HEK293 (cell line): ENCODE measurements around the gene EMP3.

Experiments
- CTCF ChIA-PET: fragments of 350-600 bp; formaldehyde crosslinking; extraction: SDS; loops from one replicate; lab custom pipeline; 2021; ENCODE audit warnings: antibody characterized with exemption; lab: Yijun Ruan, JAX
- POLR2A ChIA-PET: fragments of 300-600 bp; formaldehyde crosslinking; extraction: SDS; loops from one replicate; lab custom pipeline; 2020; ENCODE audit warnings: antibody characterized with exemption, inconsistent platforms; lab: Yijun Ruan, JAX
- H3K27ac ChIP-seq: fragments of 200-500 bp; sonication (Bioruptor generic); 2 replicates; pipeline ENCODE4 v1.5.1; 2014; ENCODE audit warnings: low read depth, low read length, control low read depth, inconsistent platforms; ENCODE audit errors: extremely low read depth
- H3K36me3 ChIP-seq, 2 experiments: fragments of 200-500 bp in 1 of 2; sonication (Bioruptor generic) in 1 of 2; 1 replicate in 1 of 2; 2 replicates in 1 of 2; pipeline ENCODE4 v1.5.1; 2014 to 2017; ENCODE audit warnings: inconsistent platforms in 2 of 2, low read length in 2 of 2; ENCODE audit not compliant: control insufficient read depth in 2 of 2, insufficient read depth in 1 of 2
- H3K4me1 ChIP-seq: fragments of 200-500 bp; sonication (Bioruptor generic); 2 replicates; pipeline ENCODE4 v1.5.1; 2014; ENCODE audit warnings: mild to moderate bottlenecking, low read length, inconsistent platforms; ENCODE audit not compliant: control insufficient read depth, insufficient read depth
- H3K4me3 ChIP-seq: 2 replicates; pipeline ENCODE4 v1.5.1; 2011; ENCODE audit warnings: low read depth, mild to moderate bottlenecking, control low read depth, low read length, moderate library complexity
- H3K9me3 ChIP-seq: fragments of 200-500 bp; sonication (Bioruptor generic); 2 replicates; pipeline ENCODE4 v1.5.1; 2014; ENCODE audit warnings: low read depth, low read length, inconsistent platforms; ENCODE audit not compliant: control insufficient read depth, insufficient read depth
- KLF9 ChIP-seq: fragments of 450-650 bp; formaldehyde crosslinking; IDR thresholded peaks from 2 replicates; pipeline ENCODE4 v1.5.1; 2016; ENCODE audit warnings: missing biosample characterization, missing genetic modification characterization, low read depth
- MZF1 ChIP-seq: fragments of 450-650 bp; formaldehyde crosslinking; IDR thresholded peaks from 2 replicates; pipeline ENCODE4 v1.5.1; 2017; ENCODE audit warnings: missing biosample characterization, missing genetic modification characterization, borderline replicate concordance
- PRDM6 ChIP-seq: fragments of 450-650 bp; formaldehyde crosslinking; IDR thresholded peaks from 2 replicates; pipeline ENCODE4 v1.5.1; 2017; ENCODE audit warnings: missing biosample characterization, missing genetic modification characterization
- REST ChIP-seq: fragments of 450-650 bp; formaldehyde crosslinking; IDR thresholded peaks from 2 replicates; pipeline ENCODE4 v1.5.1; 2016; ENCODE audit warnings: missing biosample characterization, missing genetic modification characterization
- SALL2 ChIP-seq: fragments of 450-650 bp; formaldehyde crosslinking; IDR thresholded peaks from 2 replicates; pipeline ENCODE4 v1.5.0; 2017; ENCODE audit warnings: missing biosample characterization, mild to moderate bottlenecking, missing genetic modification characterization, borderline replicate concordance
- SCRT2 ChIP-seq: fragments of 450-650 bp; formaldehyde crosslinking; IDR thresholded peaks from 2 replicates; pipeline ENCODE4 v1.5.1; 2016; ENCODE audit warnings: missing biosample characterization, missing genetic modification characterization
- TRIM28 ChIP-seq: IDR thresholded peaks from 2 replicates; pipeline ENCODE4 v1.6.1; 2011; ENCODE audit warnings: low read length, control low read depth, borderline replicate concordance
- ZBTB48 ChIP-seq: fragments of 450-650 bp; formaldehyde crosslinking; IDR thresholded peaks from 2 replicates; pipeline ENCODE4 v1.5.1; 2016; ENCODE audit warnings: missing biosample characterization, missing genetic modification characterization
- ZFP3 ChIP-seq: fragments of 450-650 bp; formaldehyde crosslinking; IDR thresholded peaks from 2 replicates; pipeline ENCODE4 v1.5.1; 2016; ENCODE audit warnings: low read depth, missing biosample characterization, missing genetic modification characterization
- ZIC2 ChIP-seq: fragments of 450-650 bp; formaldehyde crosslinking; IDR thresholded peaks from 2 replicates; pipeline ENCODE4 v1.5.1; 2016; ENCODE audit warnings: missing biosample characterization, missing genetic modification characterization
- ZNF155 ChIP-seq: fragments of 450-650 bp; formaldehyde crosslinking; IDR thresholded peaks from 2 replicates; pipeline ENCODE4 v1.5.1; 2016; ENCODE audit warnings: missing biosample characterization, missing genetic modification characterization
- ZNF19 ChIP-seq: fragments of 450-650 bp; formaldehyde crosslinking; IDR thresholded peaks from 2 replicates; pipeline ENCODE4; 2016; ENCODE audit warnings: missing biosample characterization, missing genetic modification characterization, low read depth
- ZNF266 ChIP-seq: fragments of 450-650 bp; formaldehyde crosslinking; IDR thresholded peaks from 2 replicates; pipeline ENCODE4 v1.5.1; 2016; ENCODE audit warnings: missing biosample characterization, missing genetic modification characterization, low read depth
- ZNF37A ChIP-seq: fragments of 450-650 bp; IDR thresholded peaks from 2 replicates; pipeline ENCODE4 v1.5.1; 2018; ENCODE audit warnings: missing biosample characterization, missing genetic modification characterization
- ZNF416 ChIP-seq: fragments of 450-650 bp; formaldehyde crosslinking; IDR thresholded peaks from 2 replicates; pipeline ENCODE4 v1.5.1; 2016; ENCODE audit warnings: missing biosample characterization, missing genetic modification characterization
- ZNF510 ChIP-seq: fragments of 450-650 bp; formaldehyde crosslinking; IDR thresholded peaks from 2 replicates; pipeline ENCODE4 v1.5.1; 2018; ENCODE audit warnings: mild to moderate bottlenecking, missing genetic modification characterization, missing biosample characterization; ENCODE audit not compliant: insufficient replicate concordance
- ZNF514 ChIP-seq: fragments of 450-650 bp; formaldehyde crosslinking; IDR thresholded peaks from 2 replicates; pipeline ENCODE4 v1.5.1; 2016; ENCODE audit warnings: missing biosample characterization, missing genetic modification characterization
- ZNF521 ChIP-seq: fragments of 450-650 bp; formaldehyde crosslinking; IDR thresholded peaks from 2 replicates; pipeline ENCODE4 v1.5.1; 2017; ENCODE audit warnings: missing biosample characterization, mild to moderate bottlenecking, missing genetic modification characterization
- ZNF623 ChIP-seq: fragments of 450-650 bp; formaldehyde crosslinking; IDR thresholded peaks from 2 replicates; pipeline ENCODE4 v1.5.1; 2016; ENCODE audit warnings: missing biosample characterization, missing genetic modification characterization
- ZNF658 ChIP-seq: fragments of 450-650 bp; formaldehyde crosslinking; IDR thresholded peaks from 2 replicates; pipeline ENCODE4; 2016; ENCODE audit warnings: missing biosample characterization, missing genetic modification characterization
- ZXDB ChIP-seq: fragments of 450-650 bp; formaldehyde crosslinking; IDR thresholded peaks from 2 replicates; pipeline ENCODE4 v1.5.1; 2016; ENCODE audit warnings: missing biosample characterization, missing genetic modification characterization
- TF ChIP-seq, protein P1 (sequence below): fragments of 450-650 bp; formaldehyde crosslinking; IDR thresholded peaks from 2 replicates; pipeline ENCODE4 v1.5.1; 2016; ENCODE audit warnings: missing biosample characterization, missing genetic modification characterization, borderline replicate concordance

The EMP3 gene

DNA sequence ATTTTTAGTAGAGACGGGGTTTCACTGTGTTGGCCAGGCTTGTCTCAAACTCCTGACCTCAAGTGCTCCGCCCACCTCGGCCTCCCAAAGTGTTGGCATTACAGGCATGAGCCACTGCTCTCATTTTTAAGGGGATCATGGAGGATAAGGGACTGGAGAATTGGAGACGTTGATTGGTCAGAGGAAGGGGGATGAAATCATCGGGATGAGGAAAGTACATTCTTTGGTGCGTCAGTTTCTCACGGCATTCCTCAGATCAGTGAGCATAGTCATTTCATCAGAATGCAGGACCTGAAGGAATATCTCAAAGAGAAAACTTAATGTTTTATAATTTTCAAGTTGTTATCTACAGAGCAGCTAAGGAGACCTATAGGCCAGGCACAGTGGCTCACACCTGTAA, 41.4 kb upstream of the EMP3 start:
- H3K27ac ChIP-seq = no peak overlapping the region
- CTCF ChIA-PET = interaction anchor here (0.6 to 1.1 kb wide), 3 partner anchors 12 to 35 kb away, joined by 3 to 4 read pairs (median 4); no protein-coding TSS in a partner anchor
- POLR2A ChIA-PET = no interaction called here
- no peaks in the 10 kb centered on the region for H3K9me3 ChIP-seq
- TF ChIP-seq TRIM28 (no peak), ZNF155 (tag by site-specific recombination) (no peak), SCRT2 (no peak), SALL2 (tag by site-specific recombination) (no peak), MZF1 (tag by site-specific recombination) (no peak), ZNF37A (tag by site-specific recombination) (no peak)
- TF ChIP-seq, all 188 proteins: peak for 0
- no peaks in the 10 kb centered on the region; a peak in 1 of 3 replicates for H3K36me3 ChIP-seq
- no peaks in the 10 kb centered on the region for H3K4me1 ChIP-seq
- no peak overlapping the region for H3K4me3 ChIP-seq

- CTCF ChIA-PET = interaction anchor here (1.1 kb wide), 1 partner anchor 13 kb away, joined by 3 read pairs; no protein-coding TSS in a partner anchor
- Histone ChIP-seq H3K27ac (no peak overlapping the region), H3K36me3 (no peaks in the 10 kb centered on the region; a peak in 1 of 3 replicates), H3K4me3 (no peak overlapping the region), H3K4me1 (no peaks in the 10 kb centered on the region), H3K9me3 (no peaks in the 10 kb centered on the region)
- TF ChIP-seq MZF1 (tag by site-specific recombination) (no peak), ZNF514 (tag by site-specific recombination) (no peak), ZNF416 (tag by site-specific recombination) (no peak), ZNF658 (no peak), REST (no peak), ZNF266 (tag by site-specific recombination) (no peak), ZNF19 (tag by site-specific recombination) (no peak), KLF9 (tag by site-specific recombination) (no peak), ZNF521 (no peak), ZXDB (no peak), ZFP3 (tag by site-specific recombination) (no peak), ZNF623 (tag by site-specific recombination) (no peak), ZIC2 (tag by site-specific recombination) (no peak), ZNF510 (tag by site-specific recombination) (no peak), ZBTB48 (tag by site-specific recombination) (no peak), PRDM6 (tag by site-specific recombination) (no peak)
- TF ChIP-seq, protein P1, sequence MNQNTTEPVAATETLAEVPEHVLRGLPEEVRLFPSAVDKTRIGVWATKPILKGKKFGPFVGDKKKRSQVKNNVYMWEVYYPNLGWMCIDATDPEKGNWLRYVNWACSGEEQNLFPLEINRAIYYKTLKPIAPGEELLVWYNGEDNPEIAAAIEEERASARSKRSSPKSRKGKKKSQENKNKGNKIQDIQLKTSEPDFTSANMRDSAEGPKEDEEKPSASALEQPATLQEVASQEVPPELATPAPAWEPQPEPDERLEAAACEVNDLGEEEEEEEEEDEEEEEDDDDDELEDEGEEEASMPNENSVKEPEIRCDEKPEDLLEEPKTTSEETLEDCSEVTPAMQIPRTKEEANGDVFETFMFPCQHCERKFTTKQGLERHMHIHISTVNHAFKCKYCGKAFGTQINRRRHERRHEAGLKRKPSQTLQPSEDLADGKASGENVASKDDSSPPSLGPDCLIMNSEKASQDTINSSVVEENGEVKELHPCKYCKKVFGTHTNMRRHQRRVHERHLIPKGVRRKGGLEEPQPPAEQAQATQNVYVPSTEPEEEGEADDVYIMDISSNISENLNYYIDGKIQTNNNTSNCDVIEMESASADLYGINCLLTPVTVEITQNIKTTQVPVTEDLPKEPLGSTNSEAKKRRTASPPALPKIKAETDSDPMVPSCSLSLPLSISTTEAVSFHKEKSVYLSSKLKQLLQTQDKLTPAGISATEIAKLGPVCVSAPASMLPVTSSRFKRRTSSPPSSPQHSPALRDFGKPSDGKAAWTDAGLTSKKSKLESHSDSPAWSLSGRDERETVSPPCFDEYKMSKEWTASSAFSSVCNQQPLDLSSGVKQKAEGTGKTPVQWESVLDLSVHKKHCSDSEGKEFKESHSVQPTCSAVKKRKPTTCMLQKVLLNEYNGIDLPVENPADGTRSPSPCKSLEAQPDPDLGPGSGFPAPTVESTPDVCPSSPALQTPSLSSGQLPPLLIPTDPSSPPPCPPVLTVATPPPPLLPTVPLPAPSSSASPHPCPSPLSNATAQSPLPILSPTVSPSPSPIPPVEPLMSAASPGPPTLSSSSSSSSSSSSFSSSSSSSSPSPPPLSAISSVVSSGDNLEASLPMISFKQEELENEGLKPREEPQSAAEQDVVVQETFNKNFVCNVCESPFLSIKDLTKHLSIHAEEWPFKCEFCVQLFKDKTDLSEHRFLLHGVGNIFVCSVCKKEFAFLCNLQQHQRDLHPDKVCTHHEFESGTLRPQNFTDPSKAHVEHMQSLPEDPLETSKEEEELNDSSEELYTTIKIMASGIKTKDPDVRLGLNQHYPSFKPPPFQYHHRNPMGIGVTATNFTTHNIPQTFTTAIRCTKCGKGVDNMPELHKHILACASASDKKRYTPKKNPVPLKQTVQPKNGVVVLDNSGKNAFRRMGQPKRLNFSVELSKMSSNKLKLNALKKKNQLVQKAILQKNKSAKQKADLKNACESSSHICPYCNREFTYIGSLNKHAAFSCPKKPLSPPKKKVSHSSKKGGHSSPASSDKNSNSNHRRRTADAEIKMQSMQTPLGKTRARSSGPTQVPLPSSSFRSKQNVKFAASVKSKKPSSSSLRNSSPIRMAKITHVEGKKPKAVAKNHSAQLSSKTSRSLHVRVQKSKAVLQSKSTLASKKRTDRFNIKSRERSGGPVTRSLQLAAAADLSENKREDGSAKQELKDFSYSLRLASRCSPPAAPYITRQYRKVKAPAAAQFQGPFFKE (tag by site-specific recombination) = no peak
- POLR2A ChIA-PET = interaction anchor here (0.6 kb wide), 1 partner anchor 18 kb away, joined by 3 read pairs; no protein-coding TSS in a partner anchor
Observed at GRCh38 chr19:48284896-48285295, 40.5 kb upstream of the EMP3 start.
